DOHH2 (cell line): ENCODE results near the gene SLC25A41.

ENCODE experiments used
- CTCF ChIP-seq: fragments of 200-600 bp; sonication (generic); IDR thresholded peaks from one replicate; pipeline ENCODE4 v1.5.1; 2014; ENCODE audit warnings: antibody characterized with exemption, mild to moderate bottlenecking, low read depth, low read length; ENCODE audit not compliant: poor library complexity, severe bottlenecking
- EZH2phosphoT487 ChIP-seq: fragments of 200-600 bp; sonication (generic); IDR thresholded peaks from 2 replicates; pipeline ENCODE4 v1.6.1; 2017; ENCODE audit warnings: borderline replicate concordance, mild to moderate bottlenecking, antibody characterized with exemption, low read length, moderate library complexity, mixed read lengths

- TF ChIP-seq CTCF (no peak), EZH2phosphoT487 (no peak)
These were observed 20.5 kb upstream of the SLC25A41 start for GRCh38 chr19:6453951-6454565.
